Posterior vena cava (tissue), 2 donors: ENCODE measurements around the gene GLIS2. TPM values are rescaled to one million over a fixed set of nuclear protein-coding genes. Genes with fewer than 3 reads are reported as not detected.
A peak's percentile ranks its signal among the peaks of the same experiment; 100 is the strongest.
"Not testable (repeated sequence)": the region's sequence is repeated elsewhere in the genome, so short reads cannot be mapped to it uniquely, and the experiment has no call there.

Experiments used
- DNase-seq: peaks from one replicate; pipeline ENCODE4 v3.0.0-alpha.2; 2020; ENCODE audit warnings: low spot score
- intact Hi-C, 2 donors: fragments of 100-400 bp; cut with DNase I; formaldehyde crosslinking; loops; one replicate each; pipeline versions ENCODE4 v1.14.1 to v1.14.2; 2022 to 2023
- total RNA-seq, 2 donors: library from RNA; stranded (reverse); fragmentation: NEBNext Ultra II Directional; extraction: Animal tissue kit (Norgen Biotek cat#: 25700); gene quantifications; one replicate each; pipeline ENCODE4 v1.2.1, GENCODE V29; 2021
- donor health status: DM: yes; HTN: yes; CAD: no.
- donor health status: DM: yes; HTN: yes; CAD: no.

The GLIS2 gene
- total RNA-seq, 2 donors from 2014 or later = 35.6 to 49.0 TPM

DNA sequence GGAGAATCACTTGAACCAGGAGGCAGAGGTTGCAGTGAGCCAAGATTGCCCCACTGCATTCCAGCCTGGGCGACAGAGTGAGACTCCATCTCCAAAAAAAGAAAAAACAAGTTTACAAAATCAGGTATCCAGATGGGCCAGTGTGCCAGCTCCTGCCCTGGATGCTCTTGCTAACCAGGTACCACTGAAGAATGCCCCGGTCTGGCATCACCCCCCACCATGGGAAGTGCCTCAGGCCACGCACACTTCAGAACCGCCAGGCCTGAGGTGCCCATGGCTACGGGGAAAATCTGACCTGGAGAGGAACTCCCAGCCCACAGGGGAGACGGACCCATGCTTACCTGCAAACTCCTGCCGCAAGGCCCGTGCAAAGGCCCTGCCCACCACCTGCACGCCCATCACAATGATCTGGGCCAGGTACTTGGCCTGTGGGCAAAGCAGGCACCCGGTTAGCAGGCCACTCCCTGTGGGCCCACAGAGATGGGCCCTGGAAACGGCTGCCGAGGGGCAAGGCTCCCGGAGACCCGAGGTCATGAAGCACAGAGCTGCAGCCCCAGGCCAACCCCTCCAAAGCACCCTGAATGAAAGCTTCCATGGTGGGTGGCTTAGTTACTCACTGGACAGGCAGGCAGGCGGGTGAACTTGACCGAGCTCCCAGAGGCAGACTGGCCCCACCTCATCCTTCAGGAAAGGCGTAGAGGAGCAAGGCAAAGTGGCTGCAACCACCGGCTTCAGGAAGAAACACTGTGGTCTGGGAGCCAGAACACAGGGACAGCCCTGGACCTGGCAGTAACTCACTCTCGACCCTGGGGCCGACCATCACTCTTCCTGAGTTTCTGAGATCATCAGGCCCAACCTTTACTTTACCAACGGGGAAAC lies 27.2 kb downstream of the GLIS2 start:
- peak; percentile 80 for DNase-seq
- intact Hi-C loops = no loop called here

DNA sequence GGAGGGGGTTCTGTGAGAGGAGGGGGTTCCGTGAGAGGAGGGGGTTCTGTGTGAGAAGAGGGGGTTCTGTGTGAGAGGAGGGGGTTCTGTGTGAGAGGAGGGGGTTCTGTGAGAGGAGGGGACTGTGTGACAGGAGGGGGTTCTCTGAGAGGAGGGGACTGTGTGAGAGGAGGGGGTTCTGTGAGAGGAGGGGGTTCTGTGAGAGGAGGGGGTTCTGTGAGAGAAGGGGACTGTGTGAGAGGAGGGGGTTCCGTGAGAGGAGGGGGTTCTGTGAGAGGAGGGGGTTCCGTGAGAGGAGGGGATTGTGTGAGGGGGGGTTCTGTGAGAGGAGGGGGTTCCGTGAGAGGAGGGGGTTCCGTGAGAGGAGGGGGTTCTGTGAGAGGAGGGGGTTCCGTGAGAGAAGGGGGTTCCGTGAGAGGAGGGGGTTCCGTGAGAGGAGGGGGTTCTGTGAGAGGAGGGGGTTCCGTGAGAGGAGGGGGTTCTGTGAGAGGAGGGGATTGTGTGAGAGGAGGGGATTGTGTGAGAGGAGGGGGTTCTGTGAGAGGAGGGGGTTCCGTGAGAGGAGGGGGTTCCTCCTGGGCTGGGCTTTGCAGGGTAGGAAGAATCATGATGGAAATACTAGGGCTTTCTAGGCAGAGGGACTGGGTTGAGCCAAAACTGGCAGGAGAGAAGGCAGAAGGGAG lies 28.6 kb downstream of the GLIS2 start:
- intact Hi-C loops, DNase-seq: not testable (repeated sequence)

DNA sequence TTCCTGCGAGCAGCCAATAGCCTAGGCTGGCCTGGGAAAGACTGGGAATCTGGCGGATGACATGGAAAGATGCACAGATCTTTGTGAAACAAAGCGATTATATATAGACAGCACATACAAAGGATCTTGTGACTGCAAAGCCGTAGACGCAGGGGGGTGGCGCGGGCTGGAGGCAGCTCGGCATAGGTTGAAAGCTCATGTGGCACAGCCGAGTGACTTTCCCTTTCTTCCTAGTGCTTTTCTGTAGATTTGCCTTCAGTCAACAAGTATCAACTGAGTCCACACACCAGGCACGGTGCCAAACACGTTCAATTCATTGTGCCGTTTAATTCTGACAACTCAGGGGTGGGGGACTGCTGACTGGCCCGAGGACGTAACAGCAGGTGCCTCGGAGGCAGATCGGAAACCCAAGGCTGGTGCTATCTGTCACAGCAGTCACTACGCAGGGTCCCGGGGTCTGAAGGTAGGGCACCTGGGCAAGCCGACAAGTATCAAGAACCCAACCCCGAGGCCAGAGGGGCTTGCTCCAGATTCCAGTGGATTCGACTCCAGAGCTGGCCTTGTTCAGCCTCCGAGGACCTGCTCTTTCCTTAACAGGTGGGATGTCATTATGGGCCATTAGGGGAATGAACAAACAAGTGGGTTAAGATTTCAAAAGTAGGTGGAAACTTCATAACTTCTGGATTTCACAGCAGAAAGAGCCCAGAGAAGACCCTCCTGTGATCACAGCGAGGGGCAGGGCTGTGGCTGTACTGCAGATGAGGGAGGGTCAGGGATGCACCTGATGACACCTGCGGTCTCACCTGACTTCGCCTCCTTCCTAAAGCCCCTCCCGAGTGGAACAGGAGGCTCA lies 29.3 kb downstream of the GLIS2 start:
- intact Hi-C loops = no loop called here
- peak; percentile 78 for DNase-seq

DNA sequence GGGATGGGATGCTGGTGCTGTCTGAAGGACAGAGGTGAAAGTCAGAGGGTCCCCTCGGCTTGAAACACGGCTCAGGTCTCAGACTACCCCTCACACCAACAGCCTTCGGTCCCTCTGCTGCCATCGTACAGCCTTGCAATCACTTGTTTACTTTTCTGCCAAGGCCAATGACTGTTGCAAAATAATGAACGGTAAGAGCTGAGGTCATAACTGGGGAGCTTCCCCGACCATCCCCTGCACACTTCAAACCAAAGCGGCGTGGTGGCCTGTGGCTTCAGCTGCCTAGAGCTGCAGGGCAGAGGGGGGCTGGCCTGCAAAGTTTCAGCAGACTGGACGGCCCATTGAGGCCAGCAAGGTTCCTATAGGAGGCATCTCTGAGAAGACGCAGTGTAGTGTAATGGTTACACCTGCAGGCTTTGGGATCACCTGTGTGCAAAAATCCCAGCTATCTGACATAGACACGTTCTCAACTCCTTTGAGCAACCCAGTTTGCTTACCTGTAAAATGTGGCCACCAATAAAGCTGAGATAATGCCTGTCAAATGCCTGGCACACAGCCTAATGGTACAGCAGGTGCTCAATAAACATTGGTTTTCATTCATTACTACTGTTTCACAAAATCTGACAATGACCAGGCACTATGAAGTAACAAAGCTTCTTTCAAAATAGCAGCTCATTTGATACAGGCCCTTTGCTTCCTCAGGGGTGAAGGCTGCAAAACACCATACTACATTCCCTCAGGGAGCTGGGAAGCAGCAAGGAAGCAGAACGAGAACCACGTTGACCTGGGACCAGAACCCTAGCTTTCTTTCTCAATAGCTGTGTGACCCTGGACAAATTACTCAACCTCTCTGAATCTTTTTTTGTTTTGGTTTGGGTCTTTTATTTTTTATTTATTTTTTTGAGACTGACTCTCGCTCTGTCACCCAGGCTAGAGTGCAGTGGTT lies 30.2 kb downstream of the GLIS2 start:
- DNase-seq = no peak
- intact Hi-C loops = no loop called here

DNA sequence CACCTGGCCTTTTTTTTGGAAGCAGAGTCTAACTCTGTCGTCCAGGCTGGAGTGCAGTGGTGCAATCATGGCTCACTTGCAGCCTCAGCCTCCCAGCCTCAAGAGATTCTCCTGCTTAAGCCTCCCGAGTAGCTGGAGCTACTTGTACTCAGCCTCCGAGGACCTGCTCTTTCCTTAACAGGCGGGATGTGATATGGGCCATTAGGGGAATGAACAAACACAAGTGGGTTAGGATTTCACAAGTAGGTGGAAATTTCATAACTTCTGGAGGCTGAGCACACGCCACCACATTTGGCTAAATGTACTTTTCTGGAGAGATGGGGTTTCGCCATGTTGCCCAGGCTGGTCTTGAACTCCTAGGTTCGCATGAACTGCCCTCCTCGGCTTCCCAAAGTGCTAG lies 31.1 kb downstream of the GLIS2 start:
- DNase-seq = no peak
- intact Hi-C loops = no loop called here

DNA sequence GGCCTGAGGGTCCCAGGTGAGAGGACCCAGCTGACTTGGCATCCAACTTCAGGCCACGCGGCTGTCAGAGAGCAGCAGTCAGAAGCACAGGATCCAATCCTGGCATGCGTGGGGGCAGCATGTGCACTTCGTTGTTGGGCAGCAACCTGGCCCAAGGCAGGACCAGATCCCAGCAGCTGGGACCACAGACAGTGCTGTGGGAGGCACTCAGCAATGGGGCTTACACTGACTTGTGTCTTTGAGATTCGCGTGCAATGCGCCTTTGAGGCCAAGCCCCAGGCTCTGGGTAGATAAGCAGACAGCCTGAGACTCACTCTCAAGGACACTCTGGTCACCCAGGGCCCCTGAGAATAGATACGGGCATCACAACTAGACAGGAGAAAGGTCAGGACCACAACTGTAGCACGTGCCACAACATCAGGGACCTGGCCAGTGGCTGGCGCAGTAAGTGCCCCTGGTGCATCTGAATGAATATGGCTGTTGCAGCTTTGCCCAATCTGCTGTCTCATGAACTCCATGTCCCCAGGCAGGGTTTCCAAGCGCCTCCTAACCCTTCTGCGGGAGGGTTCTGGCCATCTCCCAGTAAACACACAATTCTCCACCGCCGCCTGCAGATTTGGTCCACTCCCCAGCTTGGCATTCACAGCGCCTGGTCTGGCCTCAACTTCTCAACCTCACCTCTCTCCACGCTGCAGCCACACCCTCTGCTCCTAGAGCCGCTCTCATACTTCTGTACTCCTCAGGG lies 32.1 kb downstream of the GLIS2 start:
- intact Hi-C loops = no loop called here
- DNase-seq = peak; percentile 69

DNA sequence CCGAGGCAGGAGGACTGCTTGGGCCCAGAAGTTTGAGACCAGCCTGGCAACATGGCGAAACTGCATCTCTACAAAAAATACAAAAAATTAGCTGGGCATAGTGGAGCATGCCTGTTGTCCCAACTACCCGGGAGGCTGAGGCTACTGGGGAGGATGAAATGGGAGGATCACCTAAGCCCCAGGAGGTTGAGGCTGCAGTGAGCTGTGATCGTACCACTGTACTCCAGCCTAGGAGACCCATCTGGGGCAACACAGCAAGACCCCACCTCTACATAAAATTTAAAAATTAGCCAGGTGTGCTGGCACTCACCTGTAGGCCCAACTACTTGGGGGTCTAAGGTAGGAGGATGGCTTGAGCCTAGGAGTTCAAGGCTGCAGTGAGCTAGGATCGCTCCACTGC lies 33.5 kb downstream of the GLIS2 start:
- intact Hi-C loops = no loop called here
- no peak for DNase-seq

DNA sequence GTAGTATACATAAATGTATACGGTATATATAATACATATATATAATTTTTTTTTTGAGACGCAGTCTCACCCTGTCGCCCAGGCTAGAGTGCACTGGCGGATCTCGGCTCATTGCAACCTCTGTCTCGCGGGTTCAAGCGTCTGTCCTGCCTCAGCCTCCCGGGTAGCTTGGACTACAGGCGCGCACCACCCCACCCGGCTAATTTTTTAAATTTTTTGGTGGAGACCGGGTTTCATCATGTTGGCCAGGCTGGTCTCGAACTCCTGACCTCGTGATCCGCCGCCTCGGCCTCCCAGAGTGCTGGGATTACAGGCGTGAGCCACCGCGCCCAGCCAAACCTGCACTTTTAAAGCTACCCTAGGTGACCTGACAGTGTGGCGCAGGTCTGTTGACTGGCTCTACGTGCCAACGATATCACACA lies 34.5 kb downstream of the GLIS2 start:
- DNase-seq = no peak

DNA sequence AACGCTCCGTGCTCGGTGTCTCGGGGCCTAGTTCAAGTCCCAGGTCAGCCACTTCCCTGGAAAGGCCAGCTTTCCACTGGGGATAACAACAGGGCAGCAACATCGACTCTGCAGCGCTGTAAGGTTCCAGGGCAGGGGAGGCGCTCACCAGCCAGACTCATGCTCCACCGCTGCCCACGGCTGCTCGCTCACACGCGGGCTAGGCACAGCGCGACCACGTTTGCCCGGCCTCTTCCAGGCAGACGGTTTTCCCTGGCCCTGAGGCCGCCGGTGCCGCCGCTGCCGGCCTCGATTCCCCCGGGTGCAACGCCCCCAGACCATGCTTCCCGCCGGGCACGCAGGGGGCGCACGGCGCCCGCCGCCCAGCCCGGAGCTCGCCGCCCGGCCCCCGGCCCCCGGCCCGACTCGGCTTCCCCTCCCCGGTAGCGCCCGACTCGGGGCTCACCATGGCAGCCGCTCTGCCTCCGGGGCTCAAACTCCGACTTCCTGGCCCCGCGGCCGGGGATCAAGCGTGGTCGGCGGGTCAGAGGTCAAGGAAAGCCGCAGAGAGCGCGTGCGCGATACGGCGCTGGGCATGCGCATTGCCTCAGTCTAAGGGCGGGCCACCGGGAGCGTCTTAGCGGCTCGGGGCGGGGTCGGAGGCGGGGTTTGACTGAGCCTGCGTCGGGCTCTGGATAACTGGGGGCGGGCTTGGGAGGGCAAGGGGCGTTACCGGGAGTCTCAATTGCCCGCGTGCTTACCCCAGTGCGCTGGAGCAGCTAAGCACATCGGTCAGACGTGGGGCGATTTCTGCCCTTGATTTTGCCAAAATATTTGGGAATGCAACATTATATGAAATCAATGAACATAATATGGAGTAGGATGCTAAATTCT lies 35.2 kb downstream of the GLIS2 start, which contains the start of gene PAM16:
Gene PAM16, minus strand, starts transcription at position 535 of the 873 bp plus-strand sequence. Its CDS starts 87 bp downstream, at position 448.
- intact Hi-C loops = no loop called here
- DNase-seq = peak; percentile 99

More for the DNA sequence above, 34.5 kb downstream of the GLIS2 start:
- intact Hi-C loops = no loop called here

DNA sequence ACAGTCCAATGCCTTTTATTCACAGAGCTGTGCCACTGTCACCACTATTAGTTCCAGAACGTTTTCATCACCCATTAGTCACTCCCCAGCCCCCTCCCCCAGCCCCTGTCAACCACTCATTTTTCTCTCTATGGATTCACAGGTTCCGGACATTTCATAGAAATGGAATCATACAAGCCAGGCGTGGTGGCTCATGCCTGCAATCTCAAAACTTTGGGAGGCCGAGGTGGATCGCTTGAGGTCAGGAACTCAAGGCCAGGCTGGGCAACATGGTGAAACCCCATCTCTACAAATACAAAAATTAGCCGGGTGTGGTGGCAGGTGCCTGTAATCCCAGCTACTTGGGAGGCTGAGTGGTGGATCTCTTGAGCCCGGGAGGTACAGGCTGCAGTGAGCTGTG lies 36.0 kb downstream of the GLIS2 start:
- intact Hi-C loops = no loop called here
- no peak for DNase-seq

DNA sequence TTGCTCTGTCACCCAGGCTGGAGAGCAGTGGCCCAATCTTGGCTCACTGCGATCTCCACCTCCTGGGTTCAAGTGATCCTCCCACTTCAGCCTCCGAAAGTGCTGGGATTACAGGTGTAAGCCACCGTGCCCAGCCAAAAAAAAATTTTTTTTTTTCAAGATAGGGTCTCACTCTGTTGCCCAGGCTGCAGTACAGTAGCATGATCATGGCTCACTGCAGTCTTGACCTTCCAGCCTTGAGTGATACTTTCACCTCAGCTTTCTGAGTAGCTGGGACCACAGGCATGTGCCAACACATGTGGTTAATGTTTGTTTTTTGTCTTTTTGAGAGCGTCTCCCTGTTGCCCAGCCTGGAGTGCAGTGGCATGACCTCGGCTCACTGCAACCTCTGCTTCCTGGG lies 37.0 kb downstream of the GLIS2 start:
- intact Hi-C loops = no loop called here
- no peak for DNase-seq

DNA sequence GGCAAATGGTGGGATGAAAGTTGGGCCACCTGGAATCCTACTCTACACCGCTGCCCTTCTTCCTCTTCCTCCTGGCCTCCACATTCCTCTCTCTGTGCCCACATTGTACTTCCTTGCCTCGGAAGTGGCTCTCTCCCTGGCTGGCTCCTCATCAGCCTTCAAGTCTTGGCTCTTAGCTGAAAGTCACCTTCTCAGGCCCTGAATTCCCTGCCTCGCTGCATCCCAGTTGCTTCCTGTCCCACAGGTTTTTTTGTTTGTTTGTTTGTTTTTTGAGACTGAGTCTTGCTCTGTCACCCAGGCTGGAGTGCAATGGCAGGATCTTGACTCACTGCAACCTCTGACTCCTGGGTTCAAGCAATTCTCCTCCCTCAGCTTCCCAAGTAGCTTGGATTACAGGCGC lies 37.8 kb downstream of the GLIS2 start:
- intact Hi-C loops = no loop called here
- no peak for DNase-seq

DNA sequence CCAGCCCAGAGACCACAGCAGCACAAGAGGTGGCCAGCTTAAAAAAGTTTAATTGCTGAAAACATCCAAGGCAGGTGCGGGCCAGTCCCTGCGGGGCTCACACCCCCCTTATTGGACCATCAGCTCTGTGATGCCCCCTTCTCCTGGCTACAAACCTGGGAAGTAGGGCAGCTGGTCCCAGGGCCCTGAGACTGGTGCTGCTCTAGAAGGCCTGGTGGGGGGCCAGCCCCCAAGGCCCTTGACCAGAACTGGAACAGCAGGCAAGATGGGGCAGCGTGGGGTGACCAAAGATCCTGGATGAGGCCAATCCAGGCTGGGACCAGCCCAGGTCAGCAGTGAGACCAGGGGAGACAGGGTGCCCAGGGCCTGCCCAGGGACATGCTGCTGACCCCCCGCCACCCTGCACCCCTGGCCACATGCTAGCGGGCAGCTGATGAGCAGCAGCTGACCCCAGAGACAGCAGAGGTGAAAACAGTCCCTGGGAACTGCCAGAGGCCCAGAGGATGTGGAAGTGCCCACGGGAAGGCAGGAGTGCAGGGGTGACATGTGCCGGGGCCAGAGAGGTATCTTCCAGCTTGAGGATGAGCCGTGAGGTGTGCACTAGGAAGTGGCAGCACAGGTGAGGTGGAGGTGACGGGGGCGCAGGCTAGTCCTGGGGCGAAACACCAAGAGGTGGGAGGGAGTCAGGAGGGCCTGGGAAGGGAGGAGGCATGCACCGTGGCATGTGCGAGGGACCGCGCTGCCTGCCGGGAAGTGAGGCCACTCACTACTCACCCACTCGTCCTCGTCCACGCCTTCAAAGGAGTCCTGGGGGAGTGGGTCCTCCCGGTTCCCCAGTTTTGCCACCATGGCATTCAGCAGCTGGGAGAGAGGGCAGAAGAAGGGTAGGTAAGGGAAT lies 38.9 kb downstream of the GLIS2 start:
- intact Hi-C loops = no loop called here

DNA sequence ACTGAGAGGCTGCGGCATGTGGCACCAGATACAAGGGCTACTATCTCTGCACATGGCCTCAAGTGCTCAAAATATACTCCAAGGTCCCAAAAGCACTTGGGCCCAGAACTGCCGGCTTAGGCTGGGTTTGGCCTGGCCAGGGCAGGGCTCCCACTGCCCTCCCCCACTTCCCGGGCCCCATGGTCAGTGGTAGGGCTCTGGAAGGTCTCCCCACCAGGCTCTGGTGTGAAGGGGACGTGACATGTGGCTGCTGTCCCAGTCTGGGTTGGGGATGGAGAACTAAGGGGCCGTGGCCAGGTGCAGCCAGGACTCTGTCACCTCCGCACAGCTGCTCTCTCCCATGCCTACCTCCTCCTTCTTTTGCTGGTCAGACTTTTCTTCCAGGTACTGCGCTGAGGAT lies 41.0 kb downstream of the GLIS2 start:
- intact Hi-C loops = loop anchor here in 1 of 2 donors (1.0 kb wide), 1 partner anchor 46 kb away; no protein-coding TSS in a partner anchor

More for the DNA sequence above, 38.9 kb downstream of the GLIS2 start:
- DNase-seq = no peak

DNA sequence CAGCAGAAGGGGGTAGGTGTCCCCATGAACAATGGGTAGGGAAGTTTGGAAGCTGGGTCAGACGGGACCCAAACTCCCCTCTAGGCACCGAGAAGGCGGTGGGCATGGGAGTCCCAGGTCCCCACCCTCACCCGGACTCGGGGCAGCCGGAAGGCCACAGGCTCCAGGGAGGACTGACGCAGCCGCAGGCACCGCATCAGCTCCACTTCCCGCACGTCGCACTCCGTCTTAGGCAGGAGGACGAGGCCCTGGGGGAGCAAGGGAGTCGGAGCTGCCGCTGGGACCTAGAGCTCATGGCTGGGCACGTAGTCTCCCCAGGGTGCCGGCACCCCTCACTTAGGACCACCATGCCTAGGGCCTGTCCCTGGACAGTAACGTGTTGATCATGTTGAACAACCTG lies 42.4 kb downstream of the GLIS2 start:
- intact Hi-C loops = loop anchor here in 1 of 2 donors (2.0 kb wide), 1 partner anchor 45 kb away; no protein-coding TSS in a partner anchor

More for the DNA sequence above, 41.0 kb downstream of the GLIS2 start:
- no peak for DNase-seq

More for the DNA sequence above, 42.4 kb downstream of the GLIS2 start:
- DNase-seq = no peak
